IPS-11a (cell line): ENCODE measurements around the gene SLC39A6.
A peak's percentile ranks its signal among the peaks of the same experiment; 100 is the strongest.
"Not testable (repeated sequence)": the region's sequence is repeated elsewhere in the genome, so short reads cannot be mapped to it uniquely, and the experiment has no call there.

Source experiments
- H3K4me3 ChIP-seq: one replicate; pipeline ENCODE4 v1.5.1; 2013; ENCODE audit warnings: low read depth, low read length, control low read depth

The SLC39A6 gene

GRCh38 chr18:36099311-36099710 lies 29.8 kb downstream of the SLC39A6 start:
- H3K4me3 ChIP-seq: no peak overlapping the region

GRCh38 chr18:36096955-36097354 lies 32.2 kb downstream of the SLC39A6 start:
- no peak overlapping the region for H3K4me3 ChIP-seq

- H3K4me3 ChIP-seq: no peak overlapping the region
Observed at GRCh38 chr18:36095936-36096519, 33.1 kb downstream of the SLC39A6 start.

GRCh38 chr18:36094431-36094830 lies 34.7 kb downstream of the SLC39A6 start:
- no peak overlapping the region for H3K4me3 ChIP-seq

- not testable (repeated sequence) for H3K4me3 ChIP-seq
Observed at GRCh38 chr18:36092116-36092515, 37.0 kb downstream of the SLC39A6 start.

- H3K4me3 ChIP-seq: no peak overlapping the region
Observed at GRCh38 chr18:36089001-36089400, 40.1 kb downstream of the SLC39A6 start.

- H3K4me3 ChIP-seq: no peak overlapping the region
Observed at GRCh38 chr18:36088256-36088655, 40.9 kb downstream of the SLC39A6 start.

GRCh38 chr18:36086186-36086585 lies 43.0 kb downstream of the SLC39A6 start:
- H3K4me3 ChIP-seq: no peak overlapping the region

- no peak overlapping the region for H3K4me3 ChIP-seq
Observed at GRCh38 chr18:36085195-36085594, 43.9 kb downstream of the SLC39A6 start.

GRCh38 chr18:36083729-36084128 lies 45.4 kb downstream of the SLC39A6 start:
- no peak overlapping the region for H3K4me3 ChIP-seq

GRCh38 chr18:36081118-36081517 lies 48.0 kb downstream of the SLC39A6 start:
- H3K4me3 ChIP-seq: not testable (repeated sequence)

GRCh38 chr18:36078751-36079529 lies 50.2 kb downstream of the SLC39A6 start:
- no peak overlapping the region for H3K4me3 ChIP-seq

- not testable (repeated sequence) for H3K4me3 ChIP-seq
Observed at GRCh38 chr18:36077764-36078163, 51.4 kb downstream of the SLC39A6 start.

- H3K4me3 ChIP-seq: no peak overlapping the region
Observed at GRCh38 chr18:36075862-36076587, 53.1 kb downstream of the SLC39A6 start.

GRCh38 chr18:36074435-36074834 lies 54.7 kb downstream of the SLC39A6 start:
- H3K4me3 ChIP-seq: no peak overlapping the region

GRCh38 chr18:36073676-36074075 lies 55.5 kb downstream of the SLC39A6 start:
- H3K4me3 ChIP-seq: no peak overlapping the region

- not testable (repeated sequence) for H3K4me3 ChIP-seq
Observed at GRCh38 chr18:36072406-36072805, 56.7 kb downstream of the SLC39A6 start.

GRCh38 chr18:36067055-36067957 lies 61.8 kb downstream of the SLC39A6 start, which contains the start of gene RPRD1A:
TSS of gene RPRD1A (minus strand) at chr18:36067559. CDS start at chr18:36067404, 155 bp downstream.
- peak within 1 kb of the TSS; percentile 100 for H3K4me3 ChIP-seq

GRCh38 chr18:36066686-36067054 lies 62.5 kb downstream of the SLC39A6 start:
- peak overlapping the region; percentile 100 for H3K4me3 ChIP-seq

- H3K4me3 ChIP-seq: peak overlapping the region; percentile 100
Observed at GRCh38 chr18:36066001-36066400, 63.1 kb downstream of the SLC39A6 start.

GRCh38 chr18:36064809-36065079 lies 64.4 kb downstream of the SLC39A6 start:
- not testable (repeated sequence) for H3K4me3 ChIP-seq
